Pancreas (tissue), 10 donors: Measurements from ENCODE around the gene COL5A3. TPM values are rescaled to one million over a fixed set of nuclear protein-coding genes. Genes with fewer than 3 reads are reported as not detected.

Experiments used
- ATAC-seq, 4 donors: fragments of 200-7000 bp; cut with Tn5 transposase; one replicate each; pipeline versions ENCODE4 v1.8.0 to v1.9.1; 2020; ENCODE audit warnings: mild to moderate bottlenecking in 4 of 4, moderate library complexity in 4 of 4
- DNase-seq, 6 donors: peaks; one replicate each; pipeline ENCODE4 v3.0.0-alpha.2; 2020
- FAIRE-seq: peaks from 2 replicates; lab custom pipeline; 2012; peaks lifted over from hg19 to GRCh38; lab: Jason Lieb, UNC
- H3K27ac ChIP-seq, 4 donors: fragments of 200-600 bp; sonication (generic); 1 replicate in 3 of 4; 2 replicates in 1 of 4; pipeline versions ENCODE4 v1.5.0 to v1.8.0; 2020
- H3K27me3 ChIP-seq, 4 donors: fragments of 200-600 bp; one replicate each; pipeline ENCODE4 v1.8.0; 2021
- H3K36me3 ChIP-seq, 3 donors: fragments of 200-600 bp; sonication (generic) in 1 of 3; one replicate each; pipeline versions ENCODE4 v1.5.0 to v1.8.0; 2020 to 2021
- H3K4me1 ChIP-seq, 3 donors: fragments of 200-600 bp; one replicate each; pipeline ENCODE4 v1.8.0; 2021
- H3K4me3 ChIP-seq, 4 donors: fragments of 200-600 bp; sonication (generic) in 2 of 4; one replicate each; pipeline versions ENCODE4 v1.5.0 to v1.8.0; 2020 to 2021
- H3K9me3 ChIP-seq, 4 donors: fragments of 200-600 bp; one replicate each; pipeline ENCODE4 v1.8.0; 2021
- CTCF ChIP-seq, 4 donors: fragments of 200-600 bp; sonication (generic) in 3 of 4; IDR thresholded peaks; one replicate each; pipeline versions ENCODE4 v1.5.0 to v1.8.0; 2021; ENCODE audit warnings: antibody characterized with exemption in 4 of 4
- WGBS, 2 donors: extraction: QIAGEN DNeasy Blood & Tissue Kit; methylation state at CpG; one replicate each; pipeline ENCODE4 v1.1.7; 2013; 5-methylcytosine and 5-hydroxymethylcytosine counted together
- intact Hi-C, 3 donors: fragments of 100-400 bp; cut with DNase I; formaldehyde crosslinking; loops; one replicate each; pipeline versions ENCODE4 v1.11.1 to v1.14.2; 2022
- polyA plus RNA-seq, 2 donors: library from polyadenylated mRNA; stranded (reverse); fragments of 200-250 nt; gene quantifications; one replicate each; pipeline ENCODE4 v1.2.3, GENCODE V29; 2013
- total RNA-seq, 6 donors: library from RNA; stranded (reverse); fragmentation: NEBNext Ultra II Directional in 4 of 6; extraction: Animal tissue kit (Norgen Biotek cat#: 25700) in 4 of 6; gene quantifications; one replicate each; pipeline versions ENCODE4 v1.2.1 to v1.2.4, GENCODE V29; 2021 to 2023
- donor health status: healthy with polysubstance abuse.
- donor health status: DM: no; HTN: no; CAD: no; lungs with moderate emphysema.
- donor health status: DM: no; HTN: no; CAD: no.
- donor health status: control.
- donor health status: control.
- donor health status: Bipolar disorder and iron deficiency.
- donor health status: DM: yes; HTN: yes; CAD: no.
- donor health status: DM: no; HTN: no; CAD: no.
- donor health status: DM: no; HTN: no; CAD: no.
- donor health status: DM: yes; HTN: yes; CAD: no.

Gene COL5A3
- total RNA-seq: 1 to 10 TPM; 1.0 to 4.0 (median 2.0) TPM
- polyA plus RNA-seq: 1 to 10 TPM; 6.4 to 8.7 TPM

- ATAC-seq: peak in 2 of 4 donors; percentile 33 to 49
- H3K9me3 ChIP-seq: no peaks in the 10 kb centered on the region
- H3K4me1 ChIP-seq: peaks cover 0 to 7% (median 6%) of the 10 kb centered on the region in 3 donors
- H3K4me3 ChIP-seq: peak within 1 kb of the TSS in 2 of 4 donors; percentile 24 to 30
- no peak within 1 kb of the TSS for H3K27ac ChIP-seq
- no peak for FAIRE-seq
- TF ChIP-seq CTCF (IDR thresholded peaks at IDR 0.05): no peak
- H3K27me3 ChIP-seq: peaks cover 0 to 17% (median 2%) of the 10 kb centered on the region in 4 donors
- 2% methylated on average over 29 to 38 of the region's 38 CpGs for WGBS, 2 donors
- DNase-seq: peak in 1 of 6 donors; percentile 18
- intact Hi-C loops: no loop called here
- no peaks in the 10 kb centered on the region for H3K36me3 ChIP-seq
Observed at GRCh38 chr19:10010247-10010691, at the start of gene COL5A3. COL5A3 (minus strand) TSS chr19:10010504; CDS start chr19:10010385, 119 bp downstream.

- Histone ChIP-seq H3K36me3 (no peaks in the 10 kb centered on the region), H3K27me3 (no peaks in the 10 kb centered on the region), H3K4me3 (no peak overlapping the region), H3K9me3 (no peaks in the 10 kb centered on the region), H3K27ac (peak overlapping the region in 3 of 4 donors; percentile 58 to 76 (median 68)), H3K4me1 (no peaks in the 10 kb centered on the region)
- ATAC-seq (peak; percentile 83 to 92 (median 88)), DNase-seq (peak in 4 of 6 donors; percentile 37 to 68 (median 64)), FAIRE-seq (no peak)
- intact Hi-C loops: no loop called here
- 35 to 38% methylated on average over 21 of the region's 21 CpGs for whole genome bisulfite sequencing, 2 donors
- no peak for TF ChIP-seq CTCF (IDR thresholded peaks at IDR 0.05)
Observed at GRCh38 chr19:10052602-10053360, 42.5 kb upstream of the COL5A3 start.

GRCh38 chr19:10049626-10050025 lies 39.3 kb upstream of the COL5A3 start:
- ATAC-seq (no peak), DNase-seq (no peak), FAIRE-seq (no peak)
- 47 to 57% methylated on average over 2 of the region's 2 CpGs for WGBS, 2 donors
- no peak for TF ChIP-seq CTCF (IDR thresholded peaks at IDR 0.05)
- H3K4me1 ChIP-seq: no peaks in the 10 kb centered on the region
- no peak overlapping the region for H3K27ac ChIP-seq
- no peaks in the 10 kb centered on the region for H3K9me3 ChIP-seq
- intact Hi-C loops: no loop called here
- H3K27me3 ChIP-seq: no peaks in the 10 kb centered on the region
- no peaks in the 10 kb centered on the region for H3K36me3 ChIP-seq
- H3K4me3 ChIP-seq: no peak overlapping the region

- 31 to 32% methylated on average over 1 of the region's 1 CpG for WGBS, 2 donors
- ATAC-seq (no peak), FAIRE-seq (no peak), DNase-seq (no peak)
- Histone ChIP-seq H3K9me3 (peaks cover 0 to 10% (median 0%) of the 10 kb centered on the region in 4 donors), H3K27me3 (no peaks in the 10 kb centered on the region), H3K4me1 (no peaks in the 10 kb centered on the region), H3K27ac (no peak overlapping the region), H3K4me3 (no peak overlapping the region), H3K36me3 (no peaks in the 10 kb centered on the region)
- TF ChIP-seq CTCF (IDR thresholded peaks at IDR 0.05): no peak
- intact Hi-C loops: no loop called here
Observed at GRCh38 chr19:10045371-10045770, 35.1 kb upstream of the COL5A3 start.

GRCh38 chr19:10044390-10044789 lies 34.1 kb upstream of the COL5A3 start:
- Histone ChIP-seq H3K9me3 (peaks cover 0 to 10% (median 0%) of the 10 kb centered on the region in 4 donors), H3K4me1 (no peaks in the 10 kb centered on the region), H3K4me3 (no peak overlapping the region), H3K36me3 (no peaks in the 10 kb centered on the region), H3K27ac (no peak overlapping the region), H3K27me3 (no peaks in the 10 kb centered on the region)
- intact Hi-C loops: no loop called here
- DNase-seq (no peak), ATAC-seq (no peak), FAIRE-seq (no peak)
- WGBS, 2 donors: 67 to 74% methylated on average over 1 of the region's 1 CpG
- no peak for TF ChIP-seq CTCF (IDR thresholded peaks at IDR 0.05)
